ENCODE measurements around the gene BTBD9.

BTBD9 gene

DNA sequence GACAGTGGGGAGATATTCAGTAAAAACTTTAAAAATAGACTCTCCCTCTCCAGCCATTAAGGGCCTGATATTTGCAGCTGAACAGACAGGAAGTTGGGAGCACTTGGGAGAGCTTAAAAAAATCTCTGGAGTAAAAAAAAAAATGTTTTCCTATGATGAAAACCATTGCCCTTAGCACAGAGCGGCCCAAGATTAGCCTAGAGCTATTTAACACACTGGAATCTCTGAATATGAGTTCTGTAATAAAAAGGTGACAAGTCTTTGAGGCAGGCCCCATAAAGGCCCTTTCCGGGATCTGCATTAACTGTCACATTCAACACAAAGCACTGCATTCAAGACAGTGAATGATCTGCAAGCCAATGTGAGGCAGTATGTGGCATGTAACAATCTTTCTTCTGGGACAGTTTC lies 426.5 kb downstream of the BTBD9 start:
- no peak for DNase-seq (ENCODE audit: extremely low read depth, low read depth)
- TF ChIP-seq, protein P1, sequence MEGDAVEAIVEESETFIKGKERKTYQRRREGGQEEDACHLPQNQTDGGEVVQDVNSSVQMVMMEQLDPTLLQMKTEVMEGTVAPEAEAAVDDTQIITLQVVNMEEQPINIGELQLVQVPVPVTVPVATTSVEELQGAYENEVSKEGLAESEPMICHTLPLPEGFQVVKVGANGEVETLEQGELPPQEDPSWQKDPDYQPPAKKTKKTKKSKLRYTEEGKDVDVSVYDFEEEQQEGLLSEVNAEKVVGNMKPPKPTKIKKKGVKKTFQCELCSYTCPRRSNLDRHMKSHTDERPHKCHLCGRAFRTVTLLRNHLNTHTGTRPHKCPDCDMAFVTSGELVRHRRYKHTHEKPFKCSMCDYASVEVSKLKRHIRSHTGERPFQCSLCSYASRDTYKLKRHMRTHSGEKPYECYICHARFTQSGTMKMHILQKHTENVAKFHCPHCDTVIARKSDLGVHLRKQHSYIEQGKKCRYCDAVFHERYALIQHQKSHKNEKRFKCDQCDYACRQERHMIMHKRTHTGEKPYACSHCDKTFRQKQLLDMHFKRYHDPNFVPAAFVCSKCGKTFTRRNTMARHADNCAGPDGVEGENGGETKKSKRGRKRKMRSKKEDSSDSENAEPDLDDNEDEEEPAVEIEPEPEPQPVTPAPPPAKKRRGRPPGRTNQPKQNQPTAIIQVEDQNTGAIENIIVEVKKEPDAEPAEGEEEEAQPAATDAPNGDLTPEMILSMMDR (IDR thresholded peaks at IDR 0.05; ENCODE audit: low read depth, low read length, missing control alignments): no peak
- no peak overlapping the region for H3K4me3 ChIP-seq (replicated peaks; ENCODE audit: low read depth, low read length)

DNA sequence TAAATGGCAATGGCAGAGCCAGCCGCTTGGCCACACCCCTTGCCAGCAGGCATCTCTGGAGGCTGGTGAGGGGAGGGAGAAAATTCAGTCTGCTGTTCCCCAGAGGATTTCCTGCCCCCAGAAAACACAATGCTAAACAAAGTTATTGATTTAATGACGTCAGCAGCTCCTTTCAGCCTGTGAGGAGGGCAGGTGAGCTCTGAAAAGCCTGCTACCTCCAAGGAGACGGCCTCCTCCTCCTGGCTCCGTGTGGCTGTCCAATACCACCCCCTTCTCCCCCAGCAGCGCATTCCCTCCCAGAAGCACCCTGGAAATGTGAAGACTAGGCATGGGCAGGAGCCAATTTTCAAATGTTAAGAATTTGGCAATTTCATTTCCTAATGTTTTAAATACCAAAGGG lies 427.1 kb downstream of the BTBD9 start:
- DNase-seq (ENCODE audit: extremely low read depth, low read depth): no peak
- no peak overlapping the region for H3K4me3 ChIP-seq (replicated peaks; ENCODE audit: low read depth, low read length)
- TF ChIP-seq, protein P1 (IDR thresholded peaks at IDR 0.05; ENCODE audit: low read depth, low read length, missing control alignments): no peak

DNA sequence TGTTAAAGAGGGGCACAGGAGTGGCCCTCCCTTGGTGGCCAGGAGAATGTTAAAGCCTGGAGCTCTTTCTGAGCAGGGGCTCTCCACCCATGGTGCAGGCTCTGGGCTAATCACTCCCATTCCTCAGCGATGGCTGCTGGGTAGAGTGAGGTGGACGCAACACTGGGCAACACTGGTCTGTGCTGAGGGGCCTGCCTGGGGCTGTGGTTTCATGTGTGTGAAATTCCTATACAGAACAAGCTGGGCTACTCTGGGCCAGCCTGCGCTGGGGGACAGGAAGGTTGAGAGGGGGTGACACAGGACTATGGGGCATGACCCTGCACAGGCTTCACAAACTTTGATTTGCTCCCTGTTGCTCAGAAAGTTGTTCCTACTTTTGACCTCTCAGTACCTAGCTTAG lies 427.6 kb downstream of the BTBD9 start:
- TF ChIP-seq, protein P1 (IDR thresholded peaks at IDR 0.05; ENCODE audit: low read depth, low read length, missing control alignments): no peak
- no peak overlapping the region for H3K4me3 ChIP-seq (replicated peaks; ENCODE audit: low read depth, low read length)
- no peak for DNase-seq (ENCODE audit: extremely low read depth, low read depth)

DNA sequence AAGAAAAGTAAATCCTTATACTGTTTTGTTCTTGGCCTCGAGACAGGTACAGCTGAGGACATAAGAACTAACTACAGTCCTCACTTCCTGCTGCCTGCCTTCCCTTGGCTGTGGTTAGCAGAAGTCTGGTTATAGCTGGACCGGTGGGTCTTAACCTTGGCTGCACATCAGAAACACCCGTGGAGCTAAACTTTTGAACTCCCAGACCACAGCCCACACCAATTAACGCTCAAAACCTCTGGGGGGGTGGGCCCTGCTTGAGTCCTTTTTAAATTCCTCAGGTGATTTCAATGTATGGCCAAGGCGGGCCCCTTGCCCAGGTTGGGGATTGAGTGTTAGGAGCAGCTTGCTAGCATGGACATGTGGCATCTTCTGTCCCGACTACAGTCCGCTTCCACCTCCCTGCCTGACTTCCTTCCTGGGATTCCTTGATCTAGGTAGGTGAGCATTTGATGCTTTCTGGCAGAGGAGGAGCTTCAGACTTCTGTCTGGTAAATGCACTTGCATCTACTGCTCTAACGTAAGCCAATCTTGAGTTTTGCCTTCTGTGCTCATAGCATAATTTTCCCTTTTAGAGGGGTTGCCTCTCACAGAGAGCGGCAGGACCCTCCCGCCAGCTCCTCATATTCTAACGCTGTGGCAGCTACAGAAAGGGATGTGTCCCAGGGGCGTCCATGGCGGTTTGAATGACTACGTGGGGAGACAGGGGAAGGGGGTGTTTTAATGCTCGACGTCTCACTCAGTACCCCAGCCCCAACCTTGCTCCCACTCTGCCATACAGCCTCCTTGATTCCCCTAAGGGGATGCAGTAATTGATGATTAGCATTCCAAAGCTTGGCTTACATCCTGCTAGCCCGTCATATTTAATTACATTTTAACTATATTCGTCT lies 430.1 kb downstream of the BTBD9 start:
- TF ChIP-seq, protein P1 (IDR thresholded peaks at IDR 0.05; ENCODE audit: low read depth, low read length, missing control alignments): no peak
- DNase-seq (ENCODE audit: extremely low read depth, low read depth): no peak
- H3K4me3 ChIP-seq (replicated peaks; ENCODE audit: low read depth, low read length): no peak overlapping the region

DNA sequence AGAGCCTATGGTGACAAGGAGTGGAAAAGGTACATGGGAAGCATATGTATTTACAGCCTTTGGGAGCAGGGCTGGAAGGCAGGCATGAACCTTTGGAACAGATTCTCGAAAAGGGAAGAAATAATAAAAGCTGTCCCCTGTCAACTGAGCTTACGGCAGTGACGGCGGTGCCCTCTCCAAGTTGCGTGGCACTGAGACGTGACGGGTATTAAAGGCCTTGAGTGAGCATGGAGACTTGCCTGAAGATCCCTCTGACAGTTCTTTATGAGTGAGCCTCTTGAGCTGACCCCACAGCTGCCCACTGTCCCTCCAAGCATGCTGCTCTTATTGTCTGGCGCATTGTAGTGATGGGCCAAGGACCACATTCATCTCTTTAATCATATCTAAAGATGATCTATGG lies 431.7 kb downstream of the BTBD9 start:
- TF ChIP-seq, protein P1 (IDR thresholded peaks at IDR 0.05; ENCODE audit: low read depth, low read length, missing control alignments): no peak
- H3K4me3 ChIP-seq (replicated peaks; ENCODE audit: low read depth, low read length): no peak overlapping the region
- no peak for DNase-seq (ENCODE audit: extremely low read depth, low read depth)

DNA sequence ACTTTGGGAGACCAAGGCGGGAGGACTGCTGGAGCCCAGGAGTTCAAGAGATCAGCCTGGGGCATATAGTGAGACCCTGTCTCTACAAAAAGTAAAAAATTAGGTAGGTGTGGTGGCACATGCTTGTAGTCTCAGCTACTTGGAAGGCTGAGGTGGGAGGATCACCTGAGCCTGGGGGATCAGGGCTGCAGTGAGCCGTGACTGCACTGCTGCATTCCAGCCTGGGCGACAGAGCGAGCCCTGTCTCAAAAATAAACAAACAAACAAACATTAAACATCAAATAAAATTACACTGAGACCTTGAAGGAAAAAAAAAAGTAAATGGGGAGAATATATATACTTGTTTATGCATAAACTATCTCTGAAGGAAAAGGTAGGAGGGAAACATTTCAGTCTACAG lies 432.4 kb downstream of the BTBD9 start:
- TF ChIP-seq, protein P1 (IDR thresholded peaks at IDR 0.05; ENCODE audit: low read depth, low read length, missing control alignments): no peak
- no peak overlapping the region for H3K4me3 ChIP-seq (replicated peaks; ENCODE audit: low read depth, low read length)
- DNase-seq (ENCODE audit: extremely low read depth, low read depth): no peak

Measured in HFF-Myc (cell line).